SK-N-SH (cell line): ENCODE results near the gene TP53I11.

Source experiments
- SIN3A ChIP-seq: IDR thresholded peaks from 2 replicates; pipeline ENCODE4 v1.6.1; 2012; ENCODE audit warnings: low read depth, mild to moderate bottlenecking, low read length, moderate library complexity, borderline replicate concordance
- TF ChIP-seq, protein P1 (sequence below): IDR thresholded peaks from 2 replicates; pipeline ENCODE4 v1.4.0; 2012; ENCODE audit warnings: low read depth

GRCh38 chr11:44903518-44903917 is 47.2 kb downstream of the TP53I11 start:
- no peak for TF ChIP-seq SIN3A
- TF ChIP-seq, protein P1, sequence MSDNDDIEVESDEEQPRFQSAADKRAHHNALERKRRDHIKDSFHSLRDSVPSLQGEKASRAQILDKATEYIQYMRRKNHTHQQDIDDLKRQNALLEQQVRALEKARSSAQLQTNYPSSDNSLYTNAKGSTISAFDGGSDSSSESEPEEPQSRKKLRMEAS: no peak
